HCT116 (cell line): Measurements from ENCODE around the gene SELENON. TPM values are rescaled to one million over a fixed set of nuclear protein-coding genes. Genes with fewer than 3 reads are reported as not detected.

Source experiments
- ATAC-seq: fragments of 200-7000 bp; cut with Tn5 transposase; 2 replicates; pipeline ENCODE4 v1.9.1; 2020; ENCODE audit warnings: mild to moderate bottlenecking, moderate library complexity
- BruUV-seq: library from RNA; stranded (reverse); fragments of 400-500 nt; replicated peaks from 2 replicates; lab custom pipeline; 2021; lab: Mats Ljungman, UMichigan
- CTCF ChIA-PET: fragments of 300-600 bp; sonication (Branson Sonifier 250); formaldehyde crosslinking; loops from one replicate; lab custom pipeline; 2021; ENCODE audit warnings: antibody characterized with exemption; lab: Charles Lee
- POLR2A ChIA-PET: fragments of 300-600, 350-600 bp; sonication (Branson Sonifier 250); formaldehyde crosslinking; loops from one replicate; lab custom pipeline; 2021; ENCODE audit warnings: antibody characterized with exemption; lab: Charles Lee
- RAD21 ChIA-PET, 2 experiments: fragments of 300-600 bp; sonication (Branson Sonifier 250); formaldehyde crosslinking; loops; one replicate each; lab custom pipeline; 2023; ENCODE audit warnings: low total read pairs in 2 of 2; ENCODE audit not compliant: uncharacterized antibody in 2 of 2, unreplicated experiment in 2 of 2, low non-redundant PET in 1 of 2; lab: Charles Lee
- DNase-seq: peaks from one replicate; pipeline ENCODE4 v3.0.0-alpha.2; 2010; ENCODE audit warnings: low read depth, low spot score
- H2AFZ ChIP-seq: fragments of 200-600 bp; shearing (Covaris generic), sonication (generic); 2 replicates; pipeline ENCODE4 v1.6.1; 2017; ENCODE audit warnings: low read depth, mixed run types, mixed read lengths, antibody characterized with exemption, low read length; ENCODE audit not compliant: poor library complexity, severe bottlenecking
- H3K27ac ChIP-seq: 2 replicates; pipeline ENCODE4 v1.5.1; 2012; ENCODE audit warnings: low read depth, low read length
- H3K27me3 ChIP-seq: fragments of 200-600 bp; sonication (generic); 2 replicates; pipeline ENCODE4 v1.6.1; 2016; ENCODE audit warnings: mixed run types, low read length, mixed read lengths; ENCODE audit not compliant: insufficient read depth
- H3K36me3 ChIP-seq, 2 experiments: fragments of 200-500 bp in 1 of 2; fragments of 200-600 bp in 1 of 2; sonication (Bioruptor generic) in 1 of 2; sonication (generic) in 1 of 2; 2 replicates each; pipeline versions ENCODE4 v1.5.1 to v1.6.1; 2014 to 2016; ENCODE audit warnings: low read length in 2 of 2, inconsistent platforms in 1 of 2, mixed read lengths in 1 of 2, mixed run types in 1 of 2; ENCODE audit not compliant: insufficient read depth in 2 of 2, control insufficient read depth in 1 of 2
- H3K4me1 ChIP-seq, 2 experiments: fragments of 200-600 bp in 1 of 2; sonication (generic) in 1 of 2; 2 replicates each; pipeline versions ENCODE4 v1.5.1 to v1.6.1; 2012 to 2017; ENCODE audit warnings: low read length in 2 of 2, inconsistent platforms in 1 of 2, mild to moderate bottlenecking in 1 of 2, mixed read lengths in 1 of 2, mixed run types in 1 of 2, moderate library complexity in 1 of 2; ENCODE audit not compliant: insufficient read depth in 2 of 2, control insufficient read depth in 1 of 2
- H3K4me2 ChIP-seq: fragments of 200-600 bp; sonication (generic); 2 replicates; pipeline ENCODE4 v1.6.1; 2017; ENCODE audit warnings: mixed run types, low read length, mixed read lengths
- H3K4me3 ChIP-seq, 2 experiments: fragments of 200-600 bp in 1 of 2; sonication (generic) in 1 of 2; replicated peaks in 1 of 2; 2 replicates each; pipeline ENCODE4 v1.5.1; 2011 to 2016; ENCODE audit warnings: low read length in 2 of 2, control low read depth in 1 of 2, low read depth in 1 of 2, mild to moderate bottlenecking in 1 of 2, mixed read lengths in 1 of 2, mixed run types in 1 of 2
- H3K79me2 ChIP-seq: fragments of 200-600 bp; sonication (generic); 2 replicates; pipeline ENCODE4 v1.6.1; 2017; ENCODE audit warnings: mild to moderate bottlenecking, mixed run types, low read length, moderate library complexity, mixed read lengths; ENCODE audit not compliant: insufficient read depth
- H3K9ac ChIP-seq: fragments of 200-600 bp; sonication (generic); 2 replicates; pipeline ENCODE4 v1.6.1; 2016; ENCODE audit warnings: low read length, mixed read lengths
- H3K9me2 ChIP-seq: fragments of 200-600 bp; sonication (generic), shearing (Covaris generic); 2 replicates; pipeline ENCODE4 v1.6.1; 2017; ENCODE audit warnings: mixed run types, mild to moderate bottlenecking, moderate library complexity; ENCODE audit not compliant: insufficient read depth
- H3K9me3 ChIP-seq, 2 experiments: fragments of 200-500 bp in 1 of 2; fragments of 200-600 bp in 1 of 2; sonication (Bioruptor generic) in 1 of 2; sonication (generic) in 1 of 2; 2 replicates each; pipeline ENCODE4 v1.6.1; 2014 to 2017; ENCODE audit warnings: low read length in 2 of 2, mixed read lengths in 2 of 2, inconsistent platforms in 1 of 2, low read depth in 1 of 2, mild to moderate bottlenecking in 1 of 2, mixed run types in 1 of 2, moderate library complexity in 1 of 2; ENCODE audit not compliant: control insufficient read depth in 1 of 2, insufficient read depth in 1 of 2
- H4K20me1 ChIP-seq: fragments of 200-600 bp; sonication (generic), shearing (Covaris generic); 2 replicates; pipeline ENCODE4 v1.6.1; 2017; ENCODE audit warnings: mixed run types, mild to moderate bottlenecking, moderate library complexity; ENCODE audit not compliant: insufficient read depth
- EGR1 ChIP-seq: IDR thresholded peaks from 2 replicates; pipeline ENCODE4 v1.6.1; 2012; ENCODE audit warnings: low read depth
- EZH2 ChIP-seq: fragments of 200-600 bp; sonication (generic); IDR thresholded peaks from 2 replicates; pipeline ENCODE4 v1.6.1; 2017; ENCODE audit warnings: antibody characterized with exemption, mixed run types
- EZH2phosphoT487 ChIP-seq: fragments of 200-600 bp; IDR thresholded peaks from 2 replicates; pipeline ENCODE4 v1.6.1; 2018; ENCODE audit warnings: antibody characterized with exemption, borderline replicate concordance
- POLR2A ChIP-seq: IDR thresholded peaks from 2 replicates; pipeline ENCODE4 v1.7.0; 2011; ENCODE audit warnings: borderline replicate concordance; ENCODE audit not compliant: insufficient read depth, insufficient read length; ENCODE audit errors: extremely low read depth
- SP1 ChIP-seq: IDR thresholded peaks from 2 replicates; pipeline ENCODE4 v1.6.1; 2012; ENCODE audit warnings: low read depth
- intact Hi-C: fragments of 100-400 bp; cut with micrococcal nuclease; formaldehyde crosslinking; loops from 2 replicates; pipeline ENCODE4 v1.10.0; 2022
- total RNA-seq: library from RNA; stranded (reverse); gene quantifications from one replicate; pipeline ENCODE4 v1.2.1, GENCODE V29; 2021; ENCODE audit not compliant: unreplicated experiment
- TF ChIP-seq, protein P1 (sequence below), 3 experiments: fragments of 200-600 bp in 1 of 3; sonication (generic) in 1 of 3; IDR thresholded peaks in 2 of 3; conservative IDR thresholded peaks in 1 of 3; 2 replicates each; pipeline ENCODE4 v1.5.1; 2012 to 2017; ENCODE audit warnings: low read depth in 2 of 3, low read length in 2 of 3, antibody characterized with exemption in 1 of 3, borderline replicate concordance in 1 of 3, control low read depth in 1 of 3, mild to moderate bottlenecking in 1 of 3, mixed read lengths in 1 of 3, mixed run types in 1 of 3, moderate library complexity in 1 of 3; ENCODE audit not compliant: insufficient read depth in 1 of 3
- TF ChIP-seq, protein P2 (sequence below): IDR thresholded peaks from 2 replicates; pipeline ENCODE4 v1.6.1; 2012; ENCODE audit warnings: low read depth

Gene SELENON
- total RNA-seq, 1 experiment from 2014 or later: 85.1 TPM

DNA sequence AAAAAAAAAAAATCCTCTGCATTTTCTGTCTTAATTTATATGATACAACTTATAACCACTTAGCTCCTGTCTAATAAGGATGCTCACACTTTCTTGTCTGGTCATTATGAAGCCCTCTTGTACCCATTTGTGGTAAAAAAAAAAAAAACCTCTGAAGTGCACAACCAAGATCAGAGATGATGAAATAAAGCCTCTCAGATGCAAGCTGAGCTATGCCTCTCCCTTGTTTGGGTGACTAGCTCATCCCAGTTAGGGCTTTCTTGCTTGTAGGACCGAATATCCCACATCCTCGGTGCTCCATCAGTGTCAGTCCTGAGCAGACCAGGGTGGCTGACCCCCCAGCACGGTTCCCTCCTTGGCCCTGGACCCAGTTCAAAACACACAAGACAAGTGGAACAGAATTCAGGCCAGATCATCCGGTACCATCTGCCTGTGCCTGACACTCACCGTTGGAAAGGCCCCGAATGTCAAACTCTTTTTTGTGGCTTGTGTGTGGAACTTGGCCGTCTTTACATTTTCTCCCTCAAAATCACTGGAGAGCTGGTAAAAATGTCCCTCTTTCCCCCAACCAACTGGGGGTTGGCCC lies 6.3 kb upstream of the SELENON start:
- Histone ChIP-seq H3K36me3 (no peaks in the 10 kb centered on the region), H3K9ac (no peak overlapping the region), H3K4me2 (no peak overlapping the region), H3K4me1 (peaks cover 0 to 3% of the 10 kb centered on the region in 2 experiments; a peak in 2 of 4 replicates), H3K27me3 (no peaks in the 10 kb centered on the region), H3K9me3 (no peaks in the 10 kb centered on the region), H4K20me1 (no peaks in the 10 kb centered on the region), H3K9me2 (no peaks in the 10 kb centered on the region), H3K79me2 (no peaks in the 10 kb centered on the region), H3K4me3 (no peak overlapping the region), H2AFZ (no peak overlapping the region), H3K27ac (no peak overlapping the region)
- POLR2A ChIA-PET: interaction anchor here (0.7 to 1.1 kb wide), 2 partner anchors 13 to 245 kb away, joined by 3 read pairs; no protein-coding TSS in a partner anchor
- CTCF ChIA-PET: interaction anchor here (1.2 kb wide), 1 partner anchor 185 kb away, joined by 3 read pairs; no protein-coding TSS in a partner anchor
- DNase-seq (no peak), ATAC-seq (no peak)
- intact Hi-C loops: no loop called here
- RAD21 ChIA-PET: no interaction called here
- TF ChIP-seq EZH2phosphoT487 (no peak), EZH2 (no peak), SP1 (no peak), EGR1 (no peak), POLR2A (no peak)
- TF ChIP-seq, protein P1, sequence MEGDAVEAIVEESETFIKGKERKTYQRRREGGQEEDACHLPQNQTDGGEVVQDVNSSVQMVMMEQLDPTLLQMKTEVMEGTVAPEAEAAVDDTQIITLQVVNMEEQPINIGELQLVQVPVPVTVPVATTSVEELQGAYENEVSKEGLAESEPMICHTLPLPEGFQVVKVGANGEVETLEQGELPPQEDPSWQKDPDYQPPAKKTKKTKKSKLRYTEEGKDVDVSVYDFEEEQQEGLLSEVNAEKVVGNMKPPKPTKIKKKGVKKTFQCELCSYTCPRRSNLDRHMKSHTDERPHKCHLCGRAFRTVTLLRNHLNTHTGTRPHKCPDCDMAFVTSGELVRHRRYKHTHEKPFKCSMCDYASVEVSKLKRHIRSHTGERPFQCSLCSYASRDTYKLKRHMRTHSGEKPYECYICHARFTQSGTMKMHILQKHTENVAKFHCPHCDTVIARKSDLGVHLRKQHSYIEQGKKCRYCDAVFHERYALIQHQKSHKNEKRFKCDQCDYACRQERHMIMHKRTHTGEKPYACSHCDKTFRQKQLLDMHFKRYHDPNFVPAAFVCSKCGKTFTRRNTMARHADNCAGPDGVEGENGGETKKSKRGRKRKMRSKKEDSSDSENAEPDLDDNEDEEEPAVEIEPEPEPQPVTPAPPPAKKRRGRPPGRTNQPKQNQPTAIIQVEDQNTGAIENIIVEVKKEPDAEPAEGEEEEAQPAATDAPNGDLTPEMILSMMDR (IDR thresholded peaks at IDR 0.05 in 2 of 3, conservative IDR thresholded peaks at IDR 0.05 in 1 of 3; ENCODE audit: borderline replicate concordance in 1 of 3, insufficient read depth in 1 of 3, low read depth in 2 of 3, low read length in 2 of 3): no peak
- TF ChIP-seq, protein P2, sequence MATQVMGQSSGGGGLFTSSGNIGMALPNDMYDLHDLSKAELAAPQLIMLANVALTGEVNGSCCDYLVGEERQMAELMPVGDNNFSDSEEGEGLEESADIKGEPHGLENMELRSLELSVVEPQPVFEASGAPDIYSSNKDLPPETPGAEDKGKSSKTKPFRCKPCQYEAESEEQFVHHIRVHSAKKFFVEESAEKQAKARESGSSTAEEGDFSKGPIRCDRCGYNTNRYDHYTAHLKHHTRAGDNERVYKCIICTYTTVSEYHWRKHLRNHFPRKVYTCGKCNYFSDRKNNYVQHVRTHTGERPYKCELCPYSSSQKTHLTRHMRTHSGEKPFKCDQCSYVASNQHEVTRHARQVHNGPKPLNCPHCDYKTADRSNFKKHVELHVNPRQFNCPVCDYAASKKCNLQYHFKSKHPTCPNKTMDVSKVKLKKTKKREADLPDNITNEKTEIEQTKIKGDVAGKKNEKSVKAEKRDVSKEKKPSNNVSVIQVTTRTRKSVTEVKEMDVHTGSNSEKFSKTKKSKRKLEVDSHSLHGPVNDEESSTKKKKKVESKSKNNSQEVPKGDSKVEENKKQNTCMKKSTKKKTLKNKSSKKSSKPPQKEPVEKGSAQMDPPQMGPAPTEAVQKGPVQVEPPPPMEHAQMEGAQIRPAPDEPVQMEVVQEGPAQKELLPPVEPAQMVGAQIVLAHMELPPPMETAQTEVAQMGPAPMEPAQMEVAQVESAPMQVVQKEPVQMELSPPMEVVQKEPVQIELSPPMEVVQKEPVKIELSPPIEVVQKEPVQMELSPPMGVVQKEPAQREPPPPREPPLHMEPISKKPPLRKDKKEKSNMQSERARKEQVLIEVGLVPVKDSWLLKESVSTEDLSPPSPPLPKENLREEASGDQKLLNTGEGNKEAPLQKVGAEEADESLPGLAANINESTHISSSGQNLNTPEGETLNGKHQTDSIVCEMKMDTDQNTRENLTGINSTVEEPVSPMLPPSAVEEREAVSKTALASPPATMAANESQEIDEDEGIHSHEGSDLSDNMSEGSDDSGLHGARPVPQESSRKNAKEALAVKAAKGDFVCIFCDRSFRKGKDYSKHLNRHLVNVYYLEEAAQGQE: no peak
- BruUV-seq: no TSS peak
